GM21717 (cell line): ENCODE results near the gene MAP3K5.
"Not testable (repeated sequence)": the region's sequence is repeated elsewhere in the genome, so short reads cannot be mapped to it uniquely, and the experiment has no call there.

Experiments used
- ATAC-seq: cut with Tn5 transposase; IDR thresholded peaks from one replicate; pipeline ENCODE4 v1.9.1; 2021; ENCODE audit warnings: mild to moderate bottlenecking, moderate library complexity; ENCODE audit not compliant: unreplicated experiment

MAP3K5 gene

GRCh38 chr6:136586295-136586694 is 206.0 kb downstream of the MAP3K5 start:
- no peak for ATAC-seq

GRCh38 chr6:136585523-136585922 is 206.8 kb downstream of the MAP3K5 start:
- ATAC-seq = not testable (repeated sequence)

DNA sequence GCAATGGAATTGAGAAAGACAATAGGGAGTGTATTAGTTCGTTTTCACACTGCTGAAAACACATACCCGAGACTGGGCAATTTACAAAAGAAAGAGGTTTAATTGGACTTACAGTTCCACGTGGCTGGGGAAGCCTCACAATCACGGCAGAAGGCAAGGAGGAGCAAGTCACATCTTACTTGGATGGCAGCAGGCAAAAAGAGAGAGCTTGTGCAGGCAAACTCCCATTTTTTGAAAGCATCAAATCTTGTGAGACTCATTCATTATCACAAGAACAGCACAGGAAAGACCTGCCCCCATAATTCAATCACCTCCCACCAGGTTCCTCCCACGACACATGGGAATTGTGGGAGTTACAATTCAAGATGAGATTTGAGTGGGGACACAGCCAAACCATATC is 208.0 kb downstream of the MAP3K5 start:
- ATAC-seq = not testable (repeated sequence)

- no peak for ATAC-seq
These were observed 209.4 kb downstream of the MAP3K5 start for GRCh38 chr6:136582711-136583471.

- ATAC-seq = no peak
These were observed 212.5 kb downstream of the MAP3K5 start for GRCh38 chr6:136579800-136580199.

- no peak for ATAC-seq
These were observed 215.5 kb downstream of the MAP3K5 start for GRCh38 chr6:136576821-136577220.

DNA sequence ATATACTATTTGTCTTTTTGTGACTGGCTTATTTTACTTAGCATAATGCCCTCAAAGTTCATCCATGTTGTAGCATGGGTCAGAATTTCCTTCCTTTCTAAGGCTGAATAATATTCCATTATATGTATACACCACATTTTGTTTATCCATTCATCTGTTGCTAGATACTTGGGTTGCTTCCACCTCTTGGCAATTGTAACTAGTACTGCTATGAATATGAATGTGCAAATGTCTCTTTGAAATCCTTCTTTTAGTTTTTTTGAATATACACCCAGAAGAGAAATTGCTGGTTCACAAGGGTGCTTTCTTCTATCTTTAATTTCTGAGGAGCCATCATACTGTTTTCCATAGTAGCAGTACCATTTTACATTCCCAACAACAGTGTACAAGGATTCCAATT is 220.8 kb downstream of the MAP3K5 start:
- no peak for ATAC-seq

GRCh38 chr6:136571065-136571464 is 221.2 kb downstream of the MAP3K5 start:
- no peak for ATAC-seq

DNA sequence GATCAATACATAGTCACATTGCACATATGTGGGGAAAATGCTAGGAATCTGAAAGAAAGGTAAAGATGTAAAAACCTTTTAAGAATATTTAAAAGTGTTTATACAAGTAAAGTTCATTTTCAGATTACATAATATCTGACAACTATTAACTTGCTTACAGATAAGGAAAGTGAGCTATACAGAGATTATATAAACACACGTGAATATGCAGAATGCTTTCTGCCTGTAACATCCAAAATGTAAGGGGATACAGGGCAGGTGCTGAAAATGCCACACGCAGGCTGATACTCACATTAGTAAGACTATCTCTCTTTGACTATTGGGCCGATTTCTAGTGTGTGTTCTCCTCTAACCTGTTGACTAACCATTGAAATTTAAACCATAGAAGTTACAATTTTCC is 224.1 kb downstream of the MAP3K5 start:
- ATAC-seq = no peak

GRCh38 chr6:136567688-136568087 is 224.6 kb downstream of the MAP3K5 start:
- ATAC-seq = no peak

DNA sequence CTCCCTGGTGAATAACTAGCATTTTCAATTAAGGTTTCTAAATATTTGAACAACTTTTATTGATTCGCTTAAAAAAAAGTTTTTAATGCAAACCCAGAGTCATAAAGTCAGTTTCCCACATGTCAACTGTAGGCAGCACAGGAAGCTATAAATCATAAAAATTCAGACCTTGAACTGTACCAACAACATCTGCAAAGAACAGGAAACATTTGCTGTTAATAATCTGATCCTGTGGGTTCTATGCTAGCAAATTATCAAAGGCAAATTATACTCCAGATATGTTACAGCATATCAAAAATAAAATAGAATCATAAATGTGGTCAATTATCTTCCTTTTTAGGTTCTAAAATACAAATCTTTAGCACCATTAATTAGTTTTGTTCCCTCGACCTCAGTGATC is 225.4 kb downstream of the MAP3K5 start:
- no peak for ATAC-seq

GRCh38 chr6:136566007-136566487 is 226.2 kb downstream of the MAP3K5 start:
- no peak for ATAC-seq

DNA sequence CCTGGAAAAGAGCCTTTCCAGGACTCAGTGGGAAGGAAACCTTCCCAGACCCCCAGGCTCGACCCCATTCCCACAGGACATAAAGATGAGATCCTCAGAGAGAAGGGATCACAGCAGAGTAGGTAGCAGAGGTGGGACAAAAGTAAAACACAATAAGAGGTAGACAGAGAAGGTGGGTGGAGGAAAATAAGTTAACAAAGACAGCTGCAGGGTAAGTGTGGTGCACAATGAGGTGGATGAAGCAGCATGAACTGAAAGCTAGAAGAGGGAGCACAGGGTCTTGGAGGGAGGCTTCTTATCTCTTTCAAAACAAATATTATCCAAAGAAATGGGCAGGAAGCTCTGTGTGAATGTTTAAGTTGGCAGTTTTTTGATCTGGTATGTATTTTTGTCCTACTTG is 228.1 kb downstream of the MAP3K5 start:
- no peak for ATAC-seq

DNA sequence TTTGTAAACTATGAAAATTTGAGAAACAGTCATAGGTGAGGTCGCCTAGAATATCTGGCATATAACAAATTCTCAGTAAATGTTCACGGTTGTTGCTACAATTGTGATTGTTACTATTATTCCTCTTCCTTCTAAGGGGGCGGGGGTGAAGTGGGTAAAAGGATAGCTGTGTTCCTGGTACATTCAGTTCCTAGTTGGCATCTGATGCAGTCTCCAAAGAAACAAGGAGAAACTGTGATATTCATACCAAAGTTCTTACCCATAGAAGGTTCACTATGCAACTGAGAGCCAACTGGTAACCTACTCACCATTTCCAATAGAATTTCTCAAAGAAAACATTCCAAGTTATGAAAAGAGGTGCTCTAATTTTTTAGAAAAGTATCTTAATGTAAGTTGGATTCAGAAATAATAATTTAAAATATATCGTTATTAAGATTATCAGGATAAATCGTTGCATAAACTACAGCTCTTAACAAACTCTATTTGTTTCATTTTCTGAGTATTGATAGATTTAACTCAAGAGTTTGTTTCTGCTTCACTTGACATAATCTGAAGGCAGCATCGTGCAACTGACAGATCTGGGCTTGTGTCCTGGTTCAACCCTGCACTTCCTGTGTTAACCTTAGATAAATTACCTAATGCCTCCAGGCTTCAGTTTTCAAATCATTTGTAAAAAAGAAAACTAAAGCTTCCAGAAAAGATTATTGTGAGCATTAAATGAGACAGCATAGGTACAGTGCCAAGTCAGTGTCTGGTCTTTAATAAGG is 228.7 kb downstream of the MAP3K5 start:
- no peak for ATAC-seq

DNA sequence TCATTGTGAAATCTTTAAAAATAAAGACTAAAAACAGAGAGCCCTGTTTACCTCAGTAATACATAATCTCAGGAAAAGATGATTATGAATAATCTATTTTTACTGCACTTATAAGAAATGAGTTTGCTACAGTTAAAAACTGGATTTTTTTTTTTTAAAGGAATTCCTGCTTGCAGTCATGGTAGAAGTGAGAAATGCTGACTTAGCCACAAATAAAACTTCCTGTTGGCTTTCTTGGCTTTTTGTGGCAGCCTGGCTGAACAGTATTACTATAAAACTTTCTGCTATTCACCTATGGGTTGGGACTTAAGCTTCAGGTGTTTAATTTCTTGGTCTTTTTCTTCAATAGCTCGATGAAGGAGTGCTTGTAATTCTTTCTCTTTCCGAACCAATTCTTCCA is 230.1 kb downstream of the MAP3K5 start:
- ATAC-seq = no peak

- ATAC-seq = no peak
These were observed 239.0 kb downstream of the MAP3K5 start for GRCh38 chr6:136553166-136553787.

GRCh38 chr6:136552054-136552453 is 240.2 kb downstream of the MAP3K5 start:
- no peak for ATAC-seq

DNA sequence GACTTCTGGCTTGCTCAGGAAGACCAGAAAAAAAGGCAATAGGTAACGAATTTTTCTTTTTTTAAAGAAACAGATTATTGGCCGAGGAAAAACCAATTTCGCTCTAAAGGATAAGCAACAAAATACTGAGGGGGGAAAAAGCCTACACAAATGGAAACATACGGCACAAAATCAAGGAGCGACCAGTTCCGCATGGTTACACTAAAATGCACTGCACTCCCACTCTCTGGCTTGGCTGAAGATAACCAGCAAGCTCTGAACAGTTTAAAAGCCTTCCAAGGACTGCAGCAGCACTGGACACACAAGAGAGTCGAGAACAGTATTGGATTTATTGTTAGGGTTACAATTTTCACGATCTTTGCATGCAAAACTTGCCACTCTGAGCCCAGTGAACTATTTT is 241.2 kb downstream of the MAP3K5 start:
- no peak for ATAC-seq

GRCh38 chr6:136550330-136551071 is 241.8 kb downstream of the MAP3K5 start, which contains the start of gene MAP7:
Gene MAP7 (minus strand): TSS chr6:136550422. CDS start chr6:136550408, 14 bp downstream.
- peak; percentile 89 for ATAC-seq

DNA sequence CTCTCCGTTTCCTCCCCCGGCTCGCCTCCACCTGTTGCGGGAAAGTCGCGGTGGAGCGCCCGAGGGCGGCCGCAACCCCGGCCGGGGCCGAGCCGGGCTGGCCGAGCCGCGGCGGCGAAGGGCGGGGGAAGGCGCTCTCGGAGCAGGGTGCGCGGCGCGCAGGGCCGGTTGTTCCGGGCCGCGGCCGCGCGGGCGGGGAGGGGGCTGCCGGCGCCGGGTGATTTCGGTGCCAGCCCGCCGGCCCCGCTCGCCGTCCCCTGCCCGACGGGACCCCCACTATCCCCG is 242.3 kb downstream of the MAP3K5 start:
- peak; percentile 70 for ATAC-seq
